Skin of body (tissue), 2 donors: ENCODE results near the gene MAP4K1. TPM values are rescaled to one million over a fixed set of nuclear protein-coding genes. Genes with fewer than 3 reads are reported as not detected.
A peak's percentile ranks its signal among the peaks of the same experiment; 100 is the strongest.

Experiments
- DNase-seq: peaks from one replicate; lab custom pipeline; 2025; lab: John Stamatoyannopoulos, UW
- total RNA-seq: library from RNA; depleted of rRNA; stranded (reverse); fragments of >200 nt; gene quantifications from one replicate; pipeline ENCODE4 v1.2.3, GENCODE V29; 2014

MAP4K1 gene
- 0.59 TPM for total RNA-seq

DNA sequence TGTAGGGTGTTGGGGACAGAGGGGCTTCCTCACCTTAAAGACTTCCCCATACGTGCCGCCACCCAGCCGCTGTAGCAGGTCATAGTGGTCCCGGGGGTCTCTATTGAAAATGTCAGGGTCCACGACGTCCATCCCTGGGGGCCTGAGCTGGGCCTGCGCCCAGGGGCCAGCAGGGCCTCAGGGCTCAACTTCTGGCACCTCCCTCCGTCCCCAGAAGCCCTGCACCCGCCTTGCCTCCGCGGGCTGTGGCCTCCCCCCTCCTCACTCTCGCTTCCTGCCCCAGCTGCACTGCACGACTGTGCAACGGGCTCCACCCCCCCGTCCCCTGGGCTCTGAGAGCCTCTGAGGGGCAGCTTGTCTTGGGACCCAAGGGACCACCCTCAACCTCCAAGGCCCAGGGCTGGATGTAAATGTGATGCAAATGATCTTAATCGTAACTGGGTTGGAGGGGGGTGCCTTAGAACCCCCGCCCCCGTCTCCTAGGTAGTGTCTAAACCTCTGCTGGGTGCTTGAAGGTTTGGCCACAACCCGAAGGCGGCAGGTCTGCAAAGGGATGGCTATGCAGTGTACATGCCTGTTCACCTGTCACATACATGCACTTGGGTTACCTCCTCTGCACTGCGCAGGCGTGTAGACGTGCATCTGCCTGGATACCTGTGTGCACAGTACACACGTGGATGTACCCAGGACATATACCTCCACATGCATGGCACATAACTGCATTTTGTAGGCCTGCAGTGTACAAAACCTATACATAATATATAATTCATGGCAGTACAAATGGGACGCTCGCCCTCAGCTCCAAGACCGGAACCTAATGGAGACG is at the start of gene MAP4K1:
Gene MAP4K1 (minus strand): TSS at position 190 of the 826 bp plus-strand sequence. CDS start 58 bp downstream, at position 132.
- no peak for DNase-seq

DNA sequence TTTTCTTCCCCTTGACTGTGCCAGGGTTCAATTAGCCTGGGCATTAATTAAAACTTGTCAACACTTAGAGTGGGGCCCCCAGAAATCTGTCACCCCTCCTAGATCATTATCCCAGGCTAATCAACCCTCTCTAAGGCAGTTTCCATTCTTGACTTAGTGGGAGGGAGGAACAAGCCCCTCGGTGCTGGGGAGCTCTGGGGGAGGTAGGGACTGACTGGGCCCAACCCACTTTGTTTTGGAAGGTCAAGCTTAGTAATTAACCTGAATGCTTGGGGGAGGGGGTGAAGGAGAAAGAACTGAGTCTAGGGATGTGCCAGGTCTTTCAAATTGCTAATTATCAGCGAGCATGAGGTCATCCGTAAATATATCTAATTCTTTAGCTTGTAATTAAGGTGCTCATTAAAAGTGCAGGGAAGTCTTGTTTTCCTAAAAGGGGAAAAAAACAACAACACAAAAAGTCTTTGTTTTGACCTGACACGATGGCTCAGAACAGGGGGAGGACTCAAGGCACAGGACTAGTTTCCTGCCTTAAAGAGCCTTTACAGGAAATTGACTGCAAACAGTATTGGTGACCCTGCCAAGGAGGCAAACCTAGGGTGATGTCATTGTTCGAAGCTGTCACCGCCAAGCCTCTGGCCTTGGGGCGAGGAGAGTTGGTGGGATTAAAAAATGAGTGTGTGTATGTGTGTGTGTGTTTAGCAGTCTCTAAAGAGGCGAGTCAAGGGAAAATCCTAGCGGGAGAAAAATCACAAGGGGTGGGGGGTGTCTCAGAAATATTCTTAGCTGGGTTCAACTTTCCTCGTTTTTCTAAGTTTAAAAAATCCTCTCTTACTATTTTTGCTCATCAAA is 49.1 kb upstream of the MAP4K1 start:
- DNase-seq = peak; percentile 79

DNA sequence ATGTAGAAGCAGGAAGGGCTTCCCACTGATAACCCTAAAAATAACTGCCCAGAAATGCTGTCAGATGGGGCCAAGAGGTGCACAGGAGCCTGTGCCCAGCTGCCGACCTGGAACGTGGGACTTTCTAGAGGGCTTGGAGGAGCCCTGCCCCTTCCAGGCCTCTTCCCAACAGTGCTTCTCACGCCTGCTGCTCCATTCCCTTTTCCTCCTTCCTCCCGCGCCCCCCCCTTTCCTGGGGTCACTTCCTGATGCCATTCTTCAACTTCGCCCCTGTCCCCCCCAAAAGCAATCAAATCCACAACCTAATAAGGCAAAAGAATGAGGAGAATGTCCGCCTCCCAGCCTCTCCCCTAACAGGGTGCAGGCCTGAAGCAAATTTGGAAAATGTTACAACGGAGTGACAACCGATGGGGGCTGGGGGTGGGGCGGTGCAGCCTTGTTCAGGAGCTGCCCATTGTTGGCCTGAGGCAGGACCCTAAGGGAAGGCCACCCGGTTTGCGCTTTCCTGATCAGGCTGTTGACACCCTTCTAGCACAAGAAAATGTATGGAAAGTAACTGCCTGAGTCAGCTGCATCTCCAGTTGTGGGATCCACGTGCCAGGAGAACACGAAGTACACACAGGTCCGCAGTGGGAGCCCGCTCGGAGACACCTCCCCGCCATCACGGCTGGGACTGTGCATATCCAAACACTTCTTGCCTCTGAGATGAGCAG is 48.4 kb upstream of the MAP4K1 start:
- DNase-seq = peak; percentile 51

DNA sequence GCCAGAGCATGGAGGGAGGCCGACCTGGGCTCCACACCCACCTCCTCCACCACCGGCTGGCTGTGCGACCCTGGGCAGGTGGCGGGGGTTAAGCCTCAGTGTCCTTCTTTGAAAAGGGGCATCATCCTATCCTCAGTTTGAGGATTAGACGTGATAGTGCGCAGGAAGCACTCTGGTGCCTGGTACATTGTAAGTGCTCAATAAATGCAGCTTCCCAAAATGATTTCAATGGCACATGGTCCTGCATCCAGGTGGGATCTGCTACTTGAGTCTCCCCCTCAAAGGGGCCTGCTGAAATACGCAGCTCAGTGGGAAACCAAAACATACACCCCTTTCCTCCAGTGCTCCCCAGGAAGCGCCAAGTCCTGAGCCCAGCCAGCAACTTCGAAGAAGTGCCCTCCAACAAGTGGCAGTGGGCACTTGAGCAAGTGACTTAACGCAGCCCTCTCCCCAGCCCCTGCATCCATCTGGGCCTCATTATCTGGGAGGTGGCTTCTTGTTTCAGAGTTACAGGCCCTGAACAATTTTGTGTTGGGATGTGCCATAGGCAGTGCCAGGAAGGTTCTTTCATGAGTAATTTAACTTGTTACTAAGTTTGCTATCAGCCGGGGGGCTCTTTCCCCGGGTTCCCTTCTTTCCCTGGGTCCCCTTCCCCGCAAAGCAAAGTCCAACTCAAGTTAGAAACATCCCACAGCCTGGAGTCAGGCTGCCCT is 47.6 kb upstream of the MAP4K1 start:
- DNase-seq = no peak

DNA sequence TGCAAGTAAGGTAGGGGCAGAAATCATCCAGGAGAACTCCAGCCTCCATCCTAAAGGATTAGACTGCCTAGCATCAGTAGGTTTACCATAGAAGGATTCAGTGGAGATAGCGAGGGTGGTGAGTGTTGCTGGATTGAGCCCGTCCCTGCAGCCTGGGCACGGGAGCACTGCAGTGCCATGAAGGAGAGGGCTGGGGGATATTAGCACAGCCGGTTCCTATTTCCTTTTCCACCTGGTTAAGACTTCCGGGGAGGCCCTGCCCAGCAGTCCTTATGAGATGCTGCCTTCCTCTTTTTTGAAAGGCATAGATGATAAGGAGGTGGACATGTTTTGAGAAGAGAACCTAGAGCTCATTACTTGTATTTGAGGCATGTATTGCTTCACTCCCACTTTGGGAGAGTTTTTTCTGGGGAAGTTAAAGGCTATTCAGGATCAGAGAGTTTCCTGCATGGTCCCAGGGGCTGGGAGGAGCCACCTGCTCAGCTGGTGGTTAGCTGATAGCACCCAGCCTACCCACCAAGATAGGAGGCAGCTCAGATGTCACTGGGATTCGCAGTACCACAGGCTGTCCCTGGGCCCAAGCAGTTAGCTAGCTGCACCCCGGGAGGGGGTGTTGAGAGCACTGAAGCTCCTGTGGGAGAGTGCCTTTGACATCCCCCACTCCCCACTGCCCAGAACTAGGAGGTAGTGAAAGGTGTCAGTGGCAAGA is 46.9 kb upstream of the MAP4K1 start:
- DNase-seq = no peak

DNA sequence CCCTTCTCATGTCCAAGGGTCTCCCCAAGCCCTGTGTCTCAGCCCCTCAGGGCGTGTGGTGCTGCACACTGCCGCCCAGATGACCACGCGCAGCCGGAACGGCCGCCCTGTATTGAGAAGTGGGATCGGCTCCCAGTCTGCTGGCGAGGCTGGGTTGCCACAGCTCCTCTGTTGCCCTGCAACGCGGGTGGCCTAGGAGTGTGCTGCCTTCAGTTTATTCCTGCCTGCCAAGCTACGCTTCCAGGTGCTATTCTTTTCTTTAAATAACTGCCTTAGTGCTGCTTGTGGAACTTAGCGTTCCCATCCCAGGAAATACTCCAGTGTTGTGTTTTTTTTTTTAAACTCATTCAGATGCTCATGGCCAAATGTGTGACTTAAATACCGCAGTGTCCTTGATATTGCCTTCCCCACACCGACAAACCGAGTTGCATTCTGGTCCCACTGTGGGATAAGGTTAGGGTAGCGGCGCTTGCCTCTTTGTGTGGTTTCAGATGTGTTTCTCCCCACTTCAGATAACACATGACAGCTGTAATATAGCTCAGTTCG is 46.3 kb upstream of the MAP4K1 start:
- DNase-seq = no peak

DNA sequence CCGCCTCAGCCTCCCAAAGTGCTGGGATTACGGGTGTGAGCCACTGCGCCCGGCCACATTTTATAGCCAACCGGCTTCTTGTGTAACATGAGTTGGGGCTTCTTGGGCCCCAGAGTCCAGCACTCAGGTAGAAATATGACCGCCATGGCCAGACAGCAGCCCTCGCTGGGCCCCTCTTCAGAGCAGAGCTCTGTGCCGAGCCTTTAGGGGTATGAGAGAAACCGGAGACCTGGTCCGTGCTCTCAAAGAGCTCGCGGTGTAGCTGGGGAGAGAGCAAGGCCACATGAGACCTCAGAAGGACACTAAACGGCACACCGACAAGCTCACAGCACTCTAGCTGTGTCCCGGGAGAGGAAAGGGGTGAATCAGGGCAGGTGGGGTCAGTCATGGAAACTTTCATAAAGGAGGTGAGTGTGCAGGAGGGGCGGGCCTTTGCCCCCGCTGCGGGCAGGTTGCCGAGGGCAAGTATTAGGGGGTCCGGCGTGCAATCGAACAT is 45.5 kb upstream of the MAP4K1 start:
- DNase-seq = no peak

DNA sequence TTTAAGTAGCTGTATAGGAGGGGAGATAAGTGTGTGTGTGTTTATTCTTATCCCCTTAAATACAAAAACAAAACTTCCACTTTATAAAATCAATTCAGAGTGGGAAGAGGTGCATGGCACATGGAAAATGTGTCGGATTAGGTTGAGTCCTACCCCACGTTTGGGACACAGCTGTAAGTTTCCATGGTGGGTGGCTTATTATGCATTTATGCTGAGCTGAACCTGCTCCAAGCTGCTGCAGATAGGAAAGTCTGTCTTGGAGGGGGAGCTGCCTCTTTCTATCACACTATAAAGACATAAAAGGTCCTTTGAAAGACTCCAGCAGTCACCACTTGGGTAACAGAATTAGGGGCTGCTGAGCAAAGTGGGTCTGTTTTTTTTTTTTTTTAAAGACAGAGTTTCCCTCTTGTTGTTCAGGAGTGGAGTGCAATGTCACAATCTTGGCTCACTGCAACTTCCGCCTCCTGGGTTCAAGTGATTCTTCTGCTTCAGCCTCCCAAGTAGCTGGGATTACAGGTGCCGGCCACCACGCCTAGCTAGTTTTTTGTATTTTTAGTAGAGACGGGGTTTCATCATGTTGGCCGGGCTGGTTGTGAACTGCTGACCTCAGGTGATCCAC is 44.9 kb upstream of the MAP4K1 start:
- no peak for DNase-seq

DNA sequence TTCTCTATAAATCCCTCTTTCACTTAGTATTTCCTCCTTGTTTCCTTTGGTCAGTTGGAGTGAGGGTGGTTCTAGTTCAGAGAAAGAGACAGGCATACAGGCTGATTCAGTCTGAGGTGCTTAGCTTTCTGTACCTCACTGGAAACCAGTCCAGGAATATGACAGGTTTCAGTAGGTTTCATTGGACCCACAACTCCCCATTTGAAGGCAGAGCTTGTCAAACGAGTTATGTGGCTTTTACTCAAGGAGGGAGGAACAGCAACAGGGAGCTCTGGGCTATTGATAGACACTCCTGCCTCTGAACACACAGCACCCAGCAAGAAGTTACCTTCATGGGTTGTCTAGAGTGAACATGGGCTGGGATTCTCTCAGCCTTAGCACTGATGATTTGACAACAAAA is 44.2 kb upstream of the MAP4K1 start:
- peak; percentile 39 for DNase-seq

DNA sequence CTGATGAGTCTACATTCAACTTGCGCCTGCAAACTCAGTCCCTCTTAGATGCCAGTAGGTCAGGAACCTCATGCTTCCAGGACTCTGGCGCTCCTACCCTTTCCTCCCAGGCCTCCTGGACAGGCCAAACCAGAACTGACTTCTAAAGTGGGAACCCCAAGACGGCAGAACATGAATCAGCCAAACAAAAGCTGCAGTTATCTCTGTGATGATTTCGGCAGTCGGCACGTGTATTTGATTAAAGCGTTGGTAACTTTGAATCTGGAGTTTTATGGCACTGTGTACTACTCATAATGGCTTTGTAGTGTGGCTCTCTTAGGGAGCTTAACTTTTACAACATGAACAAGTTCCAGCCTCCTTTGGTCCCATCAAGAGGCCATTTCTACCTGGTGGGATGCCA is 43.4 kb upstream of the MAP4K1 start:
- no peak for DNase-seq

DNA sequence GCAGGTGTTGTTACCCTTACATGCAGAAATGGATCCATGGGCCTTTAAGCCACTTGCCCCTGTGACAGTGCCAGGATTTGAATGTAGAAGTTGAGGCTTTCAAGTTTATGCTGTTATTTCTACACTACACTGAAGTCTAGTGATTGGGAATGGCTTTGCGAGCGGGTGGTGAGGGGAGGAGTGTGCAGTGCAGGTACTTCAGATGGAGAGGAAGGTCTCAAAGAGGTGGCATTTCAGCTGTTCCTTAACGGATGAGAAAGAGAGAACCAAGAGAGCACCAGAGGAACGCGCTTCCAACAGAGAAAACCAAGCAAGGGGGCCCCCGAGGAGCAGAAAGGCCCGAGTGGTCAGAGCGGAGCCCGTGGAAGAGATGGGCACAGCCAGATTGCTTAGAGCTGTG is 43.0 kb upstream of the MAP4K1 start:
- no peak for DNase-seq

DNA sequence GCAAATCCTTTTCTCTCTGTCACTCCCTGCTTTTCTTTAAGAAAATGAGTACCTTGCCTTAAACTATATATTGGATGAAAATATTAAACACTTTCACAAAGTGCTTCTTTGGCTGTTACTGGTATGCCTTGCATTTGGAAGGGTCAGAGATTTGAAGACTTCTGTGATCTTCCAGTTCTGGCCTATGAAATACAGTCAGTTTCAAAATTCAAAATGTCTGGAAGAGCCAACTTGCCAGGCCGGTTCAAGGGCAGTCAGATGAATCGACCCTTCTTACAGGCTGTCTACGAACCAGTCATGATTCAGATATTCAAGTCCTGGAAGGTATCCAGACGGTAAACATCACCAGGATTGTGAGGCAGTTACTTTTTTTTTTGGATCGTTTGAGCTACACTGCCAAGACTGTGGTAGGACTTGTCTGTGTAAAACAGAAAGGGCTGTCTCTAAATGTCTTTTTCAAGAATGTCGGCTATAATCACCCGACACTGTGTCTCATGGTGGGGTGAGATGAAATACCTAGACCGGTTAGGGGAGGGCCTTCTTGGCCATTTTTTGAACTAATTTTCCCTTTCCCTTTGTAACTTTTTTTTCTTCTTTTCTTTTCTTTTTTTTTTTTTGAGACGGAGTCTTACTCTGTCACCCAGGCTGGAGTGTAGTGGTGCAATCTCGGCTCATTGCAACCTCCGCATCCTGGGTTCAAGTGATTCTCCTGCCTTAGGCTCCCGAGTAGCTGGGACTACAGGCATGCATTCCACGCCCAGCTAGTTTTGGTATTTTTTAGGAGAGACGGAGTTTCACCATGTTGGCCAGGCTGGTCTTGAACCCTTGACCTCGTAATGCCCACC is 40.9 kb upstream of the MAP4K1 start:
- peak; percentile 80 for DNase-seq

DNA sequence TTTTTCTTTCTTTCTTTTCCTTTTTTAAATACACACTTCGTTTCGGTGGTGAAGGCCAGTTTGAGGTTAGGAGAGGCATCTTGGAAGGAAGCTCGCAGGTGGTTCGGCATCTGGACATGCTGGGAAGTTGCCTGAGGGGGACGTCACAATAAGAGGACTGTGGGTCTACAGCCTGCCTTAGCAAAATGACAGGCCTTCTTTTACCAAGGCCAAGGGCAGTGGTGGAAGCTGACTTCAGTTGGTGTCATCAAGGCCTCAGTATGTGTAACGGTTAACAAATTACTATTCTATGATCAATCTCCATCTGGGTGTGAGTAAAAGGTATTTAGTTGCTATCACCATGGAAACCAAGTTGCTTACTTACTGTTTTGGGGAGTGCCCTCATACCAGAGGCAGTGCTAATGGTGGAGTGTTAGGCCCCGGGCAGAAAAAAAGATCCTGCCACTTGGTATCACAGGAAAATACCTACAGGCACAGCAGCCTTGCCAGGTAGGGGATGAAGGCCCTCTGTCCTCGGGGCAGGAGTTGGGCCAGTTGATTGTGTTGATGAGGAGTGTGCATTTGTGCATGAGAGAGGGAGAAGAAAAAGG is 40.0 kb upstream of the MAP4K1 start:
- no peak for DNase-seq

DNA sequence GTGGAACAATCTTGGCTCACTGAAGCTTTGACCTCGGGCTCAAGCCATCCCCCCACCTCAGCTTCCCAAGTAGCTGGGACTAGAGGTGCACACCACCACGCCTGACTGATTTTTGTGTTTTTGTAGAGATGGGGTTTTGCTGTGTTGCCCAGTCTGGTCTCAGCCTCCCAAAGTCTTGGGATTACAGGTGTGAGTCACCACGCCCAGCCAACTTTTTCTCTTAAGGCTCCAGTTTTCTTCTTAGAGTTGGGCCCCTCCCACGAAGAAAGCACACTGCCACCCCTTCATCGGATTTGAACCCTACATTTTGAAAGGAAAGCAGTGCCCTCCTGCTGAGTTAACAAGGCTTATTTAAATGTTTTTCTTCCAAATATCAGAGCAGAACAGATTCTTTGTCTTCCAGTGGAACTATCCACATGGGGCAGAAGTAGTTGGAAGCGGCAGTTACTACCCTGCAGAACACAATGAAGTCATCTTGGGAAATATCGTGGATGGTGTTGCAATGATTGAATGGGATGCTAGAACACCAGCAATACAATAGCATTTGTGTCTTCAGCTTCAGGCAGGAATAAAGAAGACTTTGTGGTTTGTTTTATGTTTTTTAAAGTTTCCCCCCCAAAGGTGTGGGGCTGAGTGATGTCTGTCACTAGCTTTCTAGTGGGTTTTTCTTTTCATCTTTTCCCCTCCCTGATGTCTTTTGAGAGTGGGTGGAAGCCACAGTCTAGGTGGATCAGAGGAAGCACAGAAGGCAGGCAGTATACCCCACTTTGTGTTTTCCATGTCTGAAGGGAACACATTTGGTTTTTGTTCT is 38.6 kb upstream of the MAP4K1 start:
- peak; percentile 54 for DNase-seq

DNA sequence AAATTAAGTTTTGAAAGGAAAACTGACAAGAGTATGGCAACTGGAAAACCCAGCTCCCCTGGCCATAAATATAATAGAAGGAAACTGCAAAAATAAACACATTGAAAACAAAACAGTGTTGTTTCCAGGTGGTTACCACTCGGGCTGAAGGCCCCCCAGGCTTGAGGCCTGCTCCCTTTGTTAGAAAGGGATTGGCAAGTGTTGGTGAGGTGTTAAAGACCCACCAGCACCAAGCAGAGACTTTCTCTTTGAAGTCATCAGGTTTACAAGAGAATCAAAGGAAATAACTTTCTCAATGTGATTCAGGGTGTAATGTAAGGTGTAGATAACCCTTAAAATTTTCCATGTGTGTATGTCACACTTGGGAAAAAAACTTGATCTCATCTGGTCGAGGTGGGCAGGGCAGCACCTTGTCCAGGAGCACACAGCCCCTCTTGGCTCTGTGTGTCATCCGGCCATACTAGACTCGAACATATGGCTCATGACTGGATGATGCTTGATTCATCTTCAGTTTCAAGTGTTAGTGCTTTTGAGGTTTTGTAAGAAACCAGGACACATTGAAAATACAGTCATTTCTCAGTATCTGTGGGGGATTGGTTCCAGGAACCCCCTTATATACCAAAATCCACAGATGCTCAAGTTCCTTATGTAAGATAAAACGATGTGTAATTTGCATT is 37.5 kb upstream of the MAP4K1 start:
- DNase-seq = no peak

DNA sequence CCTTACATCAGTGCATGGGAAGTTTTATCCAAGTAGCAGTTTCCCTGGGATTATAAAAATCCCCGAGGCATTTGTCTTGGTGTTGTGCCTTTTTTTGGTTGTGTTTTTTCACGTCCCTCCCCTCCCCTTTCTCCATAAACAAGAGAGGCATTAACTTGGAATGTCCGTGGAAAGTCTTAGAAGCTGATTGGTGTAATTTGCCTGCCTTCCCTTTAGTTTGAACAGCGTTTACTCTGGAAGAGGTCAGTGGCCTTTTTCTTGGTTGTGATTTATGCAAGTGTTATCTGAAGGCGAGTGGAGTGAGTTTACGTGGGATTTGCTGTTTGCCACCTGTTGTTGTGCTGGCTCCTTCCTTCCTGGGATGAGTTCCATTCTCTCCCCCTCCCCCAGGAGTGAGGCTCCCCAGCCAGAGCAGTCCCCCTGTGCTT is 36.9 kb upstream of the MAP4K1 start:
- DNase-seq = no peak

DNA sequence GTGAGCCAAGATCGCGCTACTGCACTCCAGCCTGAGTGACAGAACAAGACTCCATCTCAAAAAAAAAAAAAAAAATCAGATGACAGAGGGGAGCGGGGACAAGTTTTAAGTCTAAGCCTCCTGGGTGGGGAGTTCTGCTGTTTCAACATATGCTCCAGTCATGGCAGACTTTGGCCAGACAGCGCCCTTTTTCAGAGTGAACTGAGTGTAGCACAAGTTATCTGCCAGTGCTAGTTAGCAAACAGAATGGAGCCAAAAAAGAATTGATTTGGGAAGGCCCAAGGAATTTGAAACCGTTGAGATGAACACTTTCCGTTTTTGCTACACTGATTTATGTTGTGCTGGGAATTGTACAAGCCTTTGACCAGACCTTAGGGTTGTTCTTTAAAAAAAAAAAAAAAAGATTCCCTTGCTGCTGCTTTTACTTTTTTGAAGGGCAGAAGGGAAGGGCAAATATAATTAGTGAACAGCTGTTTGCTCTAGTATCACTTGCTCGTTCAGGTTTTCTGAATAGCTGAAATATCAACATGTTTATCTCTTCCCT is 35.3 kb upstream of the MAP4K1 start:
- peak; percentile 78 for DNase-seq
